Peyer's patch (tissue), 4 donors: ENCODE measurements around the gene DNASE1L1. TPM values are rescaled to one million over a fixed set of nuclear protein-coding genes. Genes with fewer than 3 reads are reported as not detected.
A peak's percentile ranks its signal among the peaks of the same experiment; 100 is the strongest.
"Not testable (repeated sequence)": the region's sequence is repeated elsewhere in the genome, so short reads cannot be mapped to it uniquely, and the experiment has no call there.

Source experiments
- DNase-seq, 3 donors: peaks; one replicate each; pipeline ENCODE4 v3.0.0-alpha.2; 2017 to 2019
- H3K27ac ChIP-seq, 4 donors: fragments of 200-600 bp; sonication (generic); one replicate each; pipeline ENCODE4 v1.5.1; 2016 to 2019
- H3K27me3 ChIP-seq, 2 donors: fragments of 200-600 bp; sonication (generic); one replicate each; pipeline ENCODE4 v1.5.1; 2019
- H3K36me3 ChIP-seq, 3 donors: fragments of 200-600 bp; sonication (generic); one replicate each; pipeline ENCODE4 v1.5.1; 2016 to 2019
- H3K4me1 ChIP-seq, 4 donors: fragments of 200-600 bp; sonication (generic); one replicate each; pipeline ENCODE4 v1.5.1; 2016 to 2019
- H3K4me3 ChIP-seq, 4 donors: fragments of 200-600 bp; sonication (generic); 1 replicate in 3 of 4; 2 replicates in 1 of 4; pipeline ENCODE4 v1.5.1; 2016 to 2019; ENCODE audit warnings: mild to moderate bottlenecking in 1 of 4
- H3K9me3 ChIP-seq, 4 donors: fragments of 200-600 bp; sonication (generic); one replicate each; pipeline ENCODE4 v1.5.1; 2016 to 2019; ENCODE audit warnings: mild to moderate bottlenecking in 1 of 4
- POLR2A ChIP-seq, 2 donors: fragments of 450-650 bp; IDR thresholded peaks; one replicate each; pipeline ENCODE4 v1.5.1; 2017; ENCODE audit warnings: antibody characterized with exemption in 2 of 2, mild to moderate bottlenecking in 2 of 2, moderate library complexity in 2 of 2
- total RNA-seq, 4 donors: library from RNA; depleted of rRNA; stranded (reverse); fragments of >200 nt; gene quantifications; one replicate each; pipeline ENCODE4 v1.1.0, GENCODE V29; 2016
- TF ChIP-seq, protein P1 (sequence below), 6 experiments: fragments of 450-650 bp in 4 of 6; fragments of 200-600 bp in 2 of 6; sonication (generic) in 1 of 6; IDR thresholded peaks; one replicate each; pipeline ENCODE4 v1.5.1; 2017 to 2019; ENCODE audit warnings: antibody characterized with exemption in 6 of 6, mild to moderate bottlenecking in 3 of 6, moderate library complexity in 1 of 6

The DNASE1L1 gene
- total RNA-seq, 4 donors from 2014 or later: 23.9 to 41.2 (median 32.2) TPM

DNA sequence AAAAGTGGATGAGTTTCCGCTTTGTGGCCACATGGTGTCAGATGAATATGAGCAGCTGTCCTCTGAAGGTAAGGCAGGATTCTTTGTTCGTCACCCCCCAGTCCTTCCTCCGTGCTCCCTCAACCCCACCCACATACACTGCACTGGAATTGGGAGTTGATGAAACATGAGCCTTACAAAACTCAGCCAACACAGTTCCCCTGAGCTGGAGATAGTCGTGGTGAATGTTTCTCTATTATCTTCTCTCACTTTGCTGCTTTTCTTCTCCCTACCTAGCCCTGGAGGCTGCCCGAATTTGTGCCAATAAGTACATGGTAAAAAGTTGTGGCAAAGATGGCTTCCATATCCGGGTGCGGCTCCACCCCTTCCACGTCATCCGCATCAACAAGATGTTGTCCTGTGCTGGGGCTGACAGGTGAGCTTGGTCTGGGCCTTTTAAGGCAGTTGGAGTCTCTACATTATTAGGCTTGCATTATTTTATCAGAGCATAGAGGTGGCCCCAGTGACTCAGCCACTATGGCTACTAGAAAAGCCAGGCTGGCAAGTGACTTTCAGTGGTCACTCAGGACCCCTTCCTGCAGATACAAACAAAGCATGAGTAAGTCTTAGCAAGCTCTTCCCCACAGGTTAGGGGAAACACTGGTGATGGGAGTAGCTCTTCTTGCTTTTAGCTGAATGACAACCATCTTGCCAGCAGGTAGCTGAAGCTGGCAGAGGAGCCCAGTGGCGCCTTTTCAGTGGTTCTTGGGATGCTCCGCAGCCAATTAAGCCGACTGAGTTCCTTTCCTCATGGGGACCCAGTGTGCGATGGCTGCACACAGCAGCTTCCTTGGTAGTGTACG is 9.3 kb downstream of the DNASE1L1 start:
- Histone ChIP-seq H3K4me1 (peaks cover 0 to 12% (median 0%) of the 10 kb centered on the region in 4 donors), H3K36me3 (peaks cover 0 to 21% (median 0%) of the 10 kb centered on the region in 3 donors), H3K27me3 (no peaks in the 10 kb centered on the region), H3K4me3 (peak overlapping the region; percentile 44 to 74 (median 64)), H3K9me3 (no peaks in the 10 kb centered on the region), H3K27ac (peak overlapping the region; percentile 36 to 99 (median 94))
- no peak for DNase-seq
- TF ChIP-seq, protein P1, sequence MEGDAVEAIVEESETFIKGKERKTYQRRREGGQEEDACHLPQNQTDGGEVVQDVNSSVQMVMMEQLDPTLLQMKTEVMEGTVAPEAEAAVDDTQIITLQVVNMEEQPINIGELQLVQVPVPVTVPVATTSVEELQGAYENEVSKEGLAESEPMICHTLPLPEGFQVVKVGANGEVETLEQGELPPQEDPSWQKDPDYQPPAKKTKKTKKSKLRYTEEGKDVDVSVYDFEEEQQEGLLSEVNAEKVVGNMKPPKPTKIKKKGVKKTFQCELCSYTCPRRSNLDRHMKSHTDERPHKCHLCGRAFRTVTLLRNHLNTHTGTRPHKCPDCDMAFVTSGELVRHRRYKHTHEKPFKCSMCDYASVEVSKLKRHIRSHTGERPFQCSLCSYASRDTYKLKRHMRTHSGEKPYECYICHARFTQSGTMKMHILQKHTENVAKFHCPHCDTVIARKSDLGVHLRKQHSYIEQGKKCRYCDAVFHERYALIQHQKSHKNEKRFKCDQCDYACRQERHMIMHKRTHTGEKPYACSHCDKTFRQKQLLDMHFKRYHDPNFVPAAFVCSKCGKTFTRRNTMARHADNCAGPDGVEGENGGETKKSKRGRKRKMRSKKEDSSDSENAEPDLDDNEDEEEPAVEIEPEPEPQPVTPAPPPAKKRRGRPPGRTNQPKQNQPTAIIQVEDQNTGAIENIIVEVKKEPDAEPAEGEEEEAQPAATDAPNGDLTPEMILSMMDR (IDR thresholded peaks at IDR 0.05): no peak
- TF ChIP-seq POLR2A (IDR thresholded peaks at IDR 0.05): no peak

DNA sequence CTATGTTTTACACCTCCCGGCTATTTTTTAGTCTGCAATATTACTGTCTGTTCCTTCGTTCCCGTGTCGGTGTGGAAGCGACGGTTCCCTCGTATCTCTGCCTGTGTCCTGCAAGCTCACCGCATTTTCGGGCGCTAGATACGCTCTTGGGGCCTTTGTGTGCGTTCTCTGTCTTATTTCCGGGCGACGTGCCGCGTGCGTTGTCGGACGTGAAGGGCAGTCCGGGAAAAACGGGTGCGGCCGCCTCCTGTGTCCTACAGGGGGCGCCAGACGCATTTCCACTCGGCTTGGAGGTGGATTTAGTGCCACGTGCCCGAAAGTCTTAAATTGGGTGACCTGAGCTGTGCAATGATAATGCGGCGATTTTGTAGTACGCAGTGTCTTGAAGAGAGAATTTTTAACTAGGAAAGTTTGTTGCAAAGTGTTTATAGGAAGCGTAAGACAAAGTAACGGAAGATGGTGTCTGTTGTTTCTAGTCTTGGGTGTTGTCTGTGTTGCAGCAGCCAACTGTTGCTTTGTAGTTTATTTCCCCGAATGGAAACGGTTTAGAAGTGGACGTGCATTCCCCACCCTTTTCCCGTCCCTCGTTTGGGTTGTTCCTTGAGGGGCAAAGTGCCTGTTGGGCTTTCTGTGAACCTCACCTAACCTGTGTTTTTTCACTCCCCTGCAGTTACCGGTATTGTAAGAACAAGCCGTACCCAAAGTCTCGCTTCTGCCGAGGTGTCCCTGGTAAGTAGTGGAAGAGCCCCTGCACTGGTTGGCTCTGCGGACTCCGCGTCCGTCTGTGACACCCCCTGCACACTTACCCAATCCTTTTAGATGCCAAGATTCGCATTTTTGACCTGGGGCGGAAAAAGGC is 10.2 kb downstream of the DNASE1L1 start:
- Histone ChIP-seq H3K36me3 (peaks cover 0 to 21% (median 0%) of the 10 kb centered on the region in 3 donors), H3K27me3 (no peaks in the 10 kb centered on the region), H3K4me3 (peak overlapping the region; percentile 44 to 74 (median 64)), H3K27ac (peak overlapping the region; percentile 92 to 99 (median 98)), H3K9me3 (no peaks in the 10 kb centered on the region), H3K4me1 (peaks cover 0 to 12% (median 0%) of the 10 kb centered on the region in 4 donors)
- DNase-seq: peak; percentile 83 to 95 (median 89)
- TF ChIP-seq, protein P1 (IDR thresholded peaks at IDR 0.05): peak; percentile 75 to 90 (median 84)
- TF ChIP-seq POLR2A (IDR thresholded peaks at IDR 0.05): no peak

DNA sequence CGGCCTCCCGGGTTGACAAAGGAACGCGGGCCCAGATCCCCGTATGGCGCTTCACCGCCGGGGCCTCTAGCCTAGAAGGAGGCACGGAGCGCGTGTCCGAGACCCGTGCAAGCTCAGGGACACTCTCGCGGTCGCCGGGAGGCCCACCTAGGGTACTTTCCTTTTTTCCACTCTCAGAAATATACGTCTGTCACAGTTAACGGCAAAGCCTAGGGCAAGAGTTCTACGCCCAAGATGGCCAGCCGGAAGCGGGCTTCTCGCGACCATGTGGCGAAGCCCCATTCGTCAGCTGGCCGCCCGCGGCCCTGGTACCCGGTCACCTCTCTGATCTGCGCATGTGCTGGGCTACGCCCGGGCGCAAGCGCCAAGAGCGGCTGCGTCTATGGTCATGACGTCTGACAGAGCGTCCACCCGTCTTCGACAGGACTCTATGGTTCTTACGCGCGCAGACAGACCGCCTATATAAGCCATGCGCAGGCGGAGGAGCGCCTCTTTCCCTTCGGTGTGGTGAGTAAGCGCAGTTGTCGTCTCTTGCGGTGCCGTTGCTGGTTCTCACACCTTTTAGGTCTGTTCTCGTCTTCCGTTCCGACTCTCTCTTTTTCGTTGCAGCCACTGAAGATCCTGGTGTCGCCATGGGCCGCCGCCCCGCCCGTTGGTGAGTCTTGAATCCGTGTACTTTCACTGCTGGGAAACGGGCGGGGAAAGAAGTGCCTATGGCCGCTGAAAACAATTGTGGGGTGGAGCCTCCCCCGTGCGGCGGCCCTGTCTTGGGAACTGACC is 11.0 kb downstream of the DNASE1L1 start, which contains the start of gene RPL10:
Gene RPL10 (plus strand): TSS at position 490 of the 780 bp plus-strand sequence. CDS start 143 bp downstream, at position 633.
- Histone ChIP-seq H3K4me3 (peak within 1 kb of the TSS; percentile 44 to 74 (median 64)), H3K27me3 (no peaks in the 10 kb centered on the region), H3K27ac (peak within 1 kb of the TSS; percentile 92 to 99 (median 98)), H3K9me3 (no peaks in the 10 kb centered on the region), H3K36me3 (peaks cover 0 to 21% (median 0%) of the 10 kb centered on the region in 3 donors), H3K4me1 (peaks cover 0 to 12% (median 0%) of the 10 kb centered on the region in 4 donors)
- TF ChIP-seq, protein P1 (IDR thresholded peaks at IDR 0.05): no peak
- TF ChIP-seq POLR2A (IDR thresholded peaks at IDR 0.05): peak; percentile 93 to 94
- peak; percentile 86 to 97 (median 91) for DNase-seq

DNA sequence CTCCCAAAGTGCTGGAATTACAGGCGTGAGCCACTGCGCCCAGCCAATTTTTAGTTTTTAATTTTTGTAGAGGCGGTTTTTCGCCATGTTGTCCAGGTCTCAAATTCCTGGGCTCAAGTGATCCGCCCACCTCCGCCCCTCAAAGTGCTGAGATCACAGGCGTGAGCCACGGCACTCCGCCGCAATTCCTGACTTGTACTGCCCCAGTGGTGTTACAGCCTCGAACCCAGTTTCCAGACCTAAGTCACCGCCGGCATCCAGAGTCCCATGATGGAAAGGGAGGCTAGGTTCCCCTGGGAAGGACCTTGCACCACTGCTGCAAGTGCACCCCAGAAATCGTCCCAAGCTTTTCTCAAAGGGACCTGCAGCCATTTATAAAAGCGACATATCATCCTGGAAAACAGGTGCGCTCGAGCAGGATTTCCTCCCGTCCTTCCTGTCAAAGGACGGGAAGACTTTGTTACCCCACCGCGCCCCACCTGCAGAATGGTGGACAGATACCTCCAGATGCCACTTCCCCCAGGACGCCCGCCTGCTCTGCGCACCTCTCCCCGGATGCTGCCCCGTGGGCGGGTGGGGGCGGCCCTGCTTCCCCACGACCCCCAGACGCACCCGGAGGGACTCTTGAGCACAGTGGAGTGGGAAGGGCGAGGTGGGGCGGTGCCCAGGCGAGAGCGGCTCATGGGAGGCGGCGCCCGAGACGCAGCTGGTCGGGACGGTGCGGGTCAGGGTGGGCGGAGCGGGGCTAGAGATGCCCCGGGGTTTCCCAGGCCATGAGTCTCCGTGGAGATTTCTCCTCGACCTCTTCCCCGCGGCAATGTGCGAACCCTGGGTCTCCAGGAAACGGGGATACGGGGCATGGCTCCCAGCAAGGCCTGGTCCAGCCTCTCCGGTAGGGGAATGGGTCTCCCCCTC is 11.8 kb downstream of the DNASE1L1 start:
- Histone ChIP-seq H3K27me3 (no peaks in the 10 kb centered on the region), H3K27ac (peak overlapping the region; percentile 92 to 99 (median 98)), H3K4me1 (peaks cover 0 to 12% (median 0%) of the 10 kb centered on the region in 4 donors), H3K9me3 (no peaks in the 10 kb centered on the region), H3K4me3 (peak overlapping the region; percentile 44 to 74 (median 64)), H3K36me3 (peaks cover 0 to 21% (median 0%) of the 10 kb centered on the region in 3 donors)
- peak; percentile 62 to 86 (median 84) for DNase-seq
- TF ChIP-seq POLR2A (IDR thresholded peaks at IDR 0.05): peak in 1 of 2 donors; percentile 36
- TF ChIP-seq, protein P1 (IDR thresholded peaks at IDR 0.05): no peak

DNA sequence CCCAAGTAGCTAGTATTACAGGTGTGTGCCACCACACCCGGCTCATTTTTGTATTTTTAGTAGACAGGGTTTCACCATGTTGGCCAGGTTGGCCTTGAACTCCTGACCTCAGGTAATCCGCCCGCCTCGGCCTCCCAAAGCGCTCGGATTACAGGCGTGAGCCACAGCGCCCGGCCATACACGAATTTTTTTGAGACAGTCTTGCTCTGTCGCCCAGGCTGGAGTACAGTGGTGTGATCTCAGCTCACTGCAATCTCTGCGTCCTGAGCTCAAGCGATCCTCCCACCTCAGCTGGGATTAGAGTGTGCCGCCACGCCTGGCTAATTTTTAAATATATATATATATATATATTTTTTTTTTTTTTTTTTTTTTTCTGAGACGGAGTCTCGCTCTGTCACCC is 12.7 kb downstream of the DNASE1L1 start:
- H3K4me3 ChIP-seq, H3K27me3 ChIP-seq, H3K9me3 ChIP-seq, DNase-seq: not testable (repeated sequence)
- H3K4me1 ChIP-seq: peaks cover 0 to 12% (median 0%) of the 10 kb centered on the region in 4 donors
- H3K36me3 ChIP-seq: peaks cover 0 to 21% (median 0%) of the 10 kb centered on the region in 3 donors
- H3K27ac ChIP-seq: peak overlapping the region in 2 of 4 donors; percentile 96 to 99

DNA sequence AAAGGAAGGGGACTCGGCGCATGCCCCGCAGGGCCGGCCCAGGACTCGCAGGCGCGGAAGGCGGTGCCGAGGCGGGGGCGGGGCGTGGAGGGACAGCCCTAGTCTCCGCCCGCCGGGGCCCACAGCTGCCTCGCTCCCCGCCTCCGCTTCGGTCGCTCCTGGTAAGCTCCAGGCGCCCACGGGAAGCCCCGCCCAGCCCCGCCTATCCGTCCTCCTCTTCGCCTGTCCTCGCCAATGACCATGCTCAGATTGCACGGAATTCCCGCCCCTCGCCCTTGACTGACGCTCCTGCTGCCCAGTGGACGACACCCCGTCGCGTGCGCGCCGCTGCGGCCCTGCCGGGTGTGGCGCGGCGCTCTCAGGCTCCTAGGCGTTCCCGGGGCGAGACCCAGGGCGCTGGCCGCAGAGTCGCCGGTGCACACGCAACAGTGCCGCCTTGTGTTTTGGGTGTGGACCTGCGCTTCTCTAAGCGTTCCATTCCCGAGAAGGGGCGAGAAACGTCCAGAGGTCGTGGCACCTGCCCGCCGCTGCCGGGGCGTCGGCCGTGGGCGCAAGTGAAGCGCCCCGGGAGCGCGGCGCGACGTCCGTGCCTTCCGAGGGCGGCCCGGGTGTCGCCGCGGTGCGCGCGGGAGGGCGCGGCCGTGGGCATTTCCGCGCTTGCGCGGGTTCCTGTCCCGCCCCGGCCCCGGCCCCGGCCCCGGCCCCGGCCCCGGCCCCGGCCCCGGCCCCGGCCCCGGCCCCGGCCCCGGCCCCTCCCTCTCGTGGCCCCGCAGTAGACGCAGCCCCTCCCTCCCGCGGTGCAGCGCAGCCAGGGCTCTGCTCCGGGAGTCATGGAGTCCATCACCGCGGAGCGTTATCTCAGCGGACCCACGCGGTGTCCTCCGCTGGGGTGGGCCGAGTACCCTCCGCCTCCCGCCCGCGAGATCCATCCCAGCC is 19.0 kb downstream of the DNASE1L1 start:
- DNase-seq, H3K27me3 ChIP-seq, H3K4me1 ChIP-seq, H3K36me3 ChIP-seq, H3K9me3 ChIP-seq: not testable (repeated sequence)
- H3K4me3 ChIP-seq: peak overlapping the region in 2 of 4 donors; percentile 33 to 42
- peak overlapping the region; percentile 43 to 86 (median 74) for H3K27ac ChIP-seq

DNA sequence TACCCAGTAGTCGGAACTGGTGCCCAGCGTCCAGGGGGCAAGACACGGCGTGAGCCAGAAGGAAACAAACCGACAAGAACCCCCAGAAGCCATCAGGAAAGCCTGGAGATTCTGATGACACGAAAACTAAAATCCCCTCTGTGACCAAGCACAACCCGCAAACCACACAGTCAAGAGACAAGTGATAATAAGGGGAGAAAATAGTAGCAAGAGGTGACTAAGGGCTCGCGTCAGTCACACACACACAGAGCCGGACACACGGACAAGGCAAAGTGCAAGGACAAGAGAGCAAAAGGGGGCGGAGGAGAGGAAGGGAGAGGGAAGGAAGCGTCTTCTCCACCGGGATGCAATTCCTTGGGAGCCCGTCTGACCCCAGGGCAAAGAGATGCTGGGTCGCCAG is 20.4 kb downstream of the DNASE1L1 start:
- DNase-seq, H3K4me1 ChIP-seq, H3K36me3 ChIP-seq, H3K4me3 ChIP-seq, H3K27me3 ChIP-seq, H3K27ac ChIP-seq, H3K9me3 ChIP-seq: not testable (repeated sequence)
